Panc1 (cell line): ENCODE measurements around the gene NUP37.

ENCODE experiments used
- CTCF ChIP-seq: fragments of 450-650 bp; IDR thresholded peaks from 2 replicates; pipeline ENCODE4 v1.5.1; 2017; ENCODE audit warnings: mild to moderate bottlenecking
- POLR2AphosphoS5 ChIP-seq: IDR thresholded peaks from 2 replicates; pipeline ENCODE4 v1.6.1; 2012; ENCODE audit warnings: mild to moderate bottlenecking, low read depth, low read length, moderate library complexity
- SIN3A ChIP-seq: IDR thresholded peaks from 2 replicates; pipeline ENCODE4 v1.6.1; 2012; ENCODE audit warnings: low read depth, mild to moderate bottlenecking, low read length, moderate library complexity, borderline replicate concordance; ENCODE audit not compliant: insufficient read depth
- TF ChIP-seq, protein P1 (sequence below), 2 experiments: IDR thresholded peaks; 2 replicates each; pipeline ENCODE4 v1.6.1; 2011 to 2012; ENCODE audit warnings: low read depth in 2 of 2, control low read depth in 1 of 2, low read length in 1 of 2, mild to moderate bottlenecking in 1 of 2, moderate library complexity in 1 of 2; ENCODE audit not compliant: insufficient read depth in 1 of 2

GRCh38 chr12:102144221-102144620, 24.3 kb upstream of the NUP37 start:
- TF ChIP-seq CTCF = no peak
- no peak for TF ChIP-seq POLR2AphosphoS5
- no peak for TF ChIP-seq SIN3A
- TF ChIP-seq, protein P1, sequence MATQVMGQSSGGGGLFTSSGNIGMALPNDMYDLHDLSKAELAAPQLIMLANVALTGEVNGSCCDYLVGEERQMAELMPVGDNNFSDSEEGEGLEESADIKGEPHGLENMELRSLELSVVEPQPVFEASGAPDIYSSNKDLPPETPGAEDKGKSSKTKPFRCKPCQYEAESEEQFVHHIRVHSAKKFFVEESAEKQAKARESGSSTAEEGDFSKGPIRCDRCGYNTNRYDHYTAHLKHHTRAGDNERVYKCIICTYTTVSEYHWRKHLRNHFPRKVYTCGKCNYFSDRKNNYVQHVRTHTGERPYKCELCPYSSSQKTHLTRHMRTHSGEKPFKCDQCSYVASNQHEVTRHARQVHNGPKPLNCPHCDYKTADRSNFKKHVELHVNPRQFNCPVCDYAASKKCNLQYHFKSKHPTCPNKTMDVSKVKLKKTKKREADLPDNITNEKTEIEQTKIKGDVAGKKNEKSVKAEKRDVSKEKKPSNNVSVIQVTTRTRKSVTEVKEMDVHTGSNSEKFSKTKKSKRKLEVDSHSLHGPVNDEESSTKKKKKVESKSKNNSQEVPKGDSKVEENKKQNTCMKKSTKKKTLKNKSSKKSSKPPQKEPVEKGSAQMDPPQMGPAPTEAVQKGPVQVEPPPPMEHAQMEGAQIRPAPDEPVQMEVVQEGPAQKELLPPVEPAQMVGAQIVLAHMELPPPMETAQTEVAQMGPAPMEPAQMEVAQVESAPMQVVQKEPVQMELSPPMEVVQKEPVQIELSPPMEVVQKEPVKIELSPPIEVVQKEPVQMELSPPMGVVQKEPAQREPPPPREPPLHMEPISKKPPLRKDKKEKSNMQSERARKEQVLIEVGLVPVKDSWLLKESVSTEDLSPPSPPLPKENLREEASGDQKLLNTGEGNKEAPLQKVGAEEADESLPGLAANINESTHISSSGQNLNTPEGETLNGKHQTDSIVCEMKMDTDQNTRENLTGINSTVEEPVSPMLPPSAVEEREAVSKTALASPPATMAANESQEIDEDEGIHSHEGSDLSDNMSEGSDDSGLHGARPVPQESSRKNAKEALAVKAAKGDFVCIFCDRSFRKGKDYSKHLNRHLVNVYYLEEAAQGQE (IDR thresholded peaks at IDR 0.05; ENCODE audit: insufficient read depth in 1 of 2, low read depth in 2 of 2, low read length in 1 of 2) = no peak
